SK-N-MC (cell line): ENCODE results near the gene BICD1.

Experiments
- DNase-seq: peaks from one replicate; pipeline ENCODE4 v3.0.0-alpha.2; 2011; ENCODE audit warnings: low read depth, low spot score
- H3K27ac ChIP-seq: fragments of 200-600 bp; sonication (generic); 2 replicates; pipeline ENCODE4 v1.5.1; 2016; ENCODE audit warnings: mixed run types
- H3K36me3 ChIP-seq: fragments of 200-600 bp; sonication (generic); 2 replicates; pipeline ENCODE4 v1.6.1; 2017; ENCODE audit warnings: antibody characterized with exemption, low read length, mixed read lengths; ENCODE audit not compliant: insufficient read depth
- H3K4me3 ChIP-seq: fragments of 200-600 bp; sonication (generic); 2 replicates; pipeline ENCODE4 v1.5.1; 2016
- H3K9ac ChIP-seq: fragments of 200-600 bp; sonication (generic); 2 replicates; pipeline ENCODE4 v1.8.0; 2017; ENCODE audit warnings: mixed run types, mixed read lengths; ENCODE audit not compliant: insufficient read length
- H3K9me3 ChIP-seq: fragments of 200-600 bp; sonication (generic); 2 replicates; pipeline ENCODE4 v1.6.1; 2017; ENCODE audit warnings: low read depth, mild to moderate bottlenecking, antibody characterized with exemption, low read length, moderate library complexity, mixed read lengths
- EZH2 ChIP-seq: fragments of 200-600 bp; sonication (generic); IDR thresholded peaks from one replicate; pipeline ENCODE4 v1.6.1; 2017; ENCODE audit warnings: antibody characterized with exemption
- FOXP2 ChIP-seq: optimal IDR thresholded peaks from 2 replicates; pipeline ENCODE3; 2011; ENCODE audit warnings: mild to moderate bottlenecking, moderate library complexity; ENCODE audit not compliant: insufficient read depth; ENCODE audit errors: extremely low read length, control extremely low read depth
- POLR2AphosphoS5 ChIP-seq: IDR thresholded peaks from 2 replicates; pipeline ENCODE4 v1.6.1; 2012; ENCODE audit warnings: mild to moderate bottlenecking, low read depth, low read length, borderline replicate concordance

Gene BICD1

GRCh38 chr12:32106517-32107358 is at the start of gene BICD1:
BICD1 (plus strand) TSS chr12:32106847; CDS start chr12:32107332, 485 bp downstream.
- Histone ChIP-seq H3K9ac (peak within 1 kb of the TSS; percentile 77), H3K9me3 (no peaks in the 10 kb centered on the region), H3K27ac (no peak within 1 kb of the TSS; the same call in 1 of the 2 replicates), H3K36me3 (no peaks in the 10 kb centered on the region), H3K4me3 (peak within 1 kb of the TSS; percentile 95)
- no peak for TF ChIP-seq FOXP2
- no peak for TF ChIP-seq EZH2
- peak; percentile 77 for TF ChIP-seq POLR2AphosphoS5
- no peak for DNase-seq

GRCh38 chr12:32061033-32061432 is 45.6 kb upstream of the BICD1 start:
- no peaks in the 10 kb centered on the region for H3K36me3 ChIP-seq

GRCh38 chr12:32062881-32063280 is 43.8 kb upstream of the BICD1 start:
- DNase-seq = no peak
- H3K4me3 ChIP-seq = no peak overlapping the region
- no peak overlapping the region for H3K9ac ChIP-seq
- TF ChIP-seq EZH2 (no peak), FOXP2 (no peak)
- H3K36me3 ChIP-seq = no peaks in the 10 kb centered on the region
- H3K27ac ChIP-seq = no peak overlapping the region
- no peaks in the 10 kb centered on the region for H3K9me3 ChIP-seq

More at GRCh38 chr12:32061033-32061432, 45.6 kb upstream of the BICD1 start:
- no peak overlapping the region for H3K27ac ChIP-seq
- H3K9ac ChIP-seq = no peak overlapping the region
- TF ChIP-seq FOXP2 (no peak), POLR2AphosphoS5 (no peak)
- no peak for DNase-seq
- no peak overlapping the region for H3K4me3 ChIP-seq
- H3K9me3 ChIP-seq = no peaks in the 10 kb centered on the region

- no peak for DNase-seq
- H3K9me3 ChIP-seq = no peaks in the 10 kb centered on the region
- no peak overlapping the region for H3K27ac ChIP-seq
- no peak overlapping the region for H3K9ac ChIP-seq
- H3K36me3 ChIP-seq = no peaks in the 10 kb centered on the region
- no peak for TF ChIP-seq POLR2AphosphoS5
- no peak for TF ChIP-seq FOXP2
- no peak for TF ChIP-seq EZH2
- H3K4me3 ChIP-seq = no peak overlapping the region
Observed at GRCh38 chr12:32063796-32064195, 42.9 kb upstream of the BICD1 start.

- H3K9ac ChIP-seq = no peak overlapping the region
- H3K9me3 ChIP-seq = no peaks in the 10 kb centered on the region
- no peak for TF ChIP-seq POLR2AphosphoS5
- TF ChIP-seq FOXP2 = no peak
- no peak for TF ChIP-seq EZH2
- no peak overlapping the region for H3K27ac ChIP-seq
- no peak for DNase-seq
- no peak overlapping the region for H3K4me3 ChIP-seq
- no peaks in the 10 kb centered on the region for H3K36me3 ChIP-seq
Observed at GRCh38 chr12:32066206-32066605, 40.4 kb upstream of the BICD1 start.

GRCh38 chr12:32069071-32069470 is 37.6 kb upstream of the BICD1 start:
- TF ChIP-seq POLR2AphosphoS5 (no peak), EZH2 (no peak), FOXP2 (no peak)
- Histone ChIP-seq H3K9me3 (no peaks in the 10 kb centered on the region), H3K27ac (0 out of 2 replicates have a peak overlapping the region, but pooled peaks have one; percentile 36), H3K9ac (no peak overlapping the region), H3K4me3 (no peak overlapping the region), H3K36me3 (no peaks in the 10 kb centered on the region)
- DNase-seq = peak; percentile 12

- Histone ChIP-seq H3K36me3 (no peaks in the 10 kb centered on the region), H3K9ac (no peak overlapping the region), H3K4me3 (no peak overlapping the region), H3K9me3 (no peaks in the 10 kb centered on the region), H3K27ac (no peak overlapping the region)
- TF ChIP-seq EZH2 = no peak
- no peak for TF ChIP-seq FOXP2
- no peak for TF ChIP-seq POLR2AphosphoS5
- no peak for DNase-seq
Observed at GRCh38 chr12:32069731-32070130, 36.9 kb upstream of the BICD1 start.

- no peak for DNase-seq
- Histone ChIP-seq H3K27ac (no peak overlapping the region), H3K4me3 (no peak overlapping the region), H3K9ac (no peak overlapping the region), H3K9me3 (no peaks in the 10 kb centered on the region), H3K36me3 (no peaks in the 10 kb centered on the region)
- TF ChIP-seq FOXP2 = no peak
- TF ChIP-seq EZH2 = no peak
- TF ChIP-seq POLR2AphosphoS5 = no peak
Observed at GRCh38 chr12:32070370-32070769, 36.3 kb upstream of the BICD1 start.
